ENCODE data around the gene TMEM150B.

TMEM150B gene

DNA sequence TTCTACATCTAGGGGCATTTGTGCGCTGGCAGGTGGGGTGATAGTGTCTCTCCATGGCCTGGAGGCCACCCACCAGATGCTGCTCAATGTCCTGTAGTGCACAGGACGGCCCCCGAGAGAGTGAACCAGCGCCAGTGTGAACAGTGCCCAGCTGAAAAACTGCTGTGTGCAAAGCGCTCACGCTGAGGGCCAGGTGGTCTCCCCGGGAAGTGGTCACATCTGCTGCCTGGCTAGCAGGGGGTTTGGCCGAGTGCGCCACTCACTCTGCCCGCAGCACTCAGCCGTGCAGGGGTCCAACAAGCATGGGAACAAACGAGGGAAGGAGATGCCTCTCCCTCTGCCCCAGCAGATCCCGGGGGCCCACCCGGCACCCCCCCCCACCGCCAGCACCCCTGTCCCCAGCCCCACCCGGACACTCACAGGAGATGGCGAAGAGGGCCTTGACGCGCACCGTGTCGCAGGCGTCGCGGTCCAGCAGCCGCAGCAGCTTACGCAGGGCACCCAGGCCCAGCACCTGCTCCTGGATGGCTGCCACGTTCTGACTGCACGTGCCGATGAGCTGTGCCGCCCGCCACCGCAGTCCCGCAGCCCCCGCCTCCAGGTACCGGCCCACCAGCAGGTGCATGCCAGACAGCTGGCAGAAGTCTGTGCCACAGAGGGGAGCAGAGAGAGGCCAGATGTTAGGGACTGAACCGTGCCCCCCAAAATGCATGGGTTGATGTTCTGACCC is 51.0 kb downstream of the TMEM150B start:
- TF ChIP-seq GATA2 (IDR thresholded peaks at IDR 0.05; ENCODE audit: low read depth, low read length): no peak
- TF ChIP-seq GATA3 (IDR thresholded peaks at IDR 0.05; ENCODE audit: low read depth, low read length): no peak

- no peak for TF ChIP-seq GATA3 (IDR thresholded peaks at IDR 0.05; ENCODE audit: low read depth, low read length)
- no peak for TF ChIP-seq GATA2 (IDR thresholded peaks at IDR 0.05; ENCODE audit: low read depth, low read length)
Measured at GRCh38 chr19:55272142-55272541, 53.0 kb downstream of the TMEM150B start.

DNA sequence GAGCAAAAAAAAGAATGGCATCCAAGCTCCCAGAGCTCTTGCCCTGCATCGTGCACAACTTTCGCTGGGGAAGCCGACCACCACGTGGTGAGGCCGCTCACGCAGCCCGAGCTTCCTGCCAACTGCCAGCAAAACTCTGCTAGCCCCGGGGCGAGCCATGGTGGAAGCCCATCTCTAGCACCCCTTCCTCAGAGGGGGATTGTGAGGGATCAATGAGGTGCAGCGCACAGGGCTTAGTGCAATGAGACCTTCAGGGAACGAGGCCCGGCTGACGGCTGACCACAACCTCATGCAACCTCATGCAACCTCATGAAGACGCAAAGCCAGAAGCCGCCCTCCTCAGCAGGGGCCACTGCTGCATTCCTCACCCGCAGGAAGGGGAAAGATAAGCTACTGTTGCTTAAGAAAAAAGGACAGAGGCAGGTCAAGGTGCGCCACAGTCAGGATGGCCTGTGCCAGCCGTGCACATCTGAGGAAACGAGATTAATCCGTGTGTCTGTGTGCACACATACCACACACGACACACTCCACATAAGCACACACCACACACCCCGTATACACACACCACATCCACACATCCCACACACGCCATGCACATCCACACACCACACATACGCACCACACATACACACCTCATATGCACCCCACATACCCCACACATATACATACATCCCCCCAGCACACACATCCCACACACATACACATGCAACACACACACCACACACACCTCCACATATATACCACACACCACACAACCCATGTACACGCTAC is 54.8 kb downstream of the TMEM150B start:
- TF ChIP-seq GATA3 (IDR thresholded peaks at IDR 0.05; ENCODE audit: low read depth, low read length): no peak
- no peak for TF ChIP-seq GATA2 (IDR thresholded peaks at IDR 0.05; ENCODE audit: low read depth, low read length)

DNA sequence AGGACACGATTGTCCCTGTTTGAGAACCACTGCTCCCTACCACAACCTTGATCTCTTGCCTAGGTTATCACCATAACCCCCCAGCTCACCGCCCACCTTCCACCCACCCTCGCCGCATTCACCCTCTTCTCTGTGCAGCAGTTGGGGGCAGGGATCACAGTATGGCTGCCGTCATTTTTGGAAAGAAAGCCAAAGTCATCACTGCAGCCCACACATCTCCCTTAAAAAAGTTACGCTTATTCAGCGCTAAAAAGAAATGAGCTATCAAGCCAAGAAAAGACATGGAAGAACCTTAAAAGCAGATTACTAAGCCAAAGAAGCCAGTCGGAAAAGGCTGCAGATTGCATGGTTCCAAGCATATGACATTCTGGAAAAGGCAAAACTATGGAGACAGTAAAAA is 55.8 kb downstream of the TMEM150B start:
- TF ChIP-seq GATA2 (IDR thresholded peaks at IDR 0.05; ENCODE audit: low read depth, low read length) (no peak), GATA3 (IDR thresholded peaks at IDR 0.05; ENCODE audit: low read depth, low read length) (no peak)

- TF ChIP-seq GATA3 (IDR thresholded peaks at IDR 0.05; ENCODE audit: low read depth, low read length) (no peak), GATA2 (IDR thresholded peaks at IDR 0.05; ENCODE audit: low read depth, low read length) (no peak)
Measured at GRCh38 chr19:55266840-55267239, 58.3 kb downstream of the TMEM150B start.

GRCh38 chr19:55266404-55266803 is 58.7 kb downstream of the TMEM150B start:
- TF ChIP-seq GATA2 (IDR thresholded peaks at IDR 0.05; ENCODE audit: low read depth, low read length) (no peak), GATA3 (IDR thresholded peaks at IDR 0.05; ENCODE audit: low read depth, low read length) (no peak)

DNA sequence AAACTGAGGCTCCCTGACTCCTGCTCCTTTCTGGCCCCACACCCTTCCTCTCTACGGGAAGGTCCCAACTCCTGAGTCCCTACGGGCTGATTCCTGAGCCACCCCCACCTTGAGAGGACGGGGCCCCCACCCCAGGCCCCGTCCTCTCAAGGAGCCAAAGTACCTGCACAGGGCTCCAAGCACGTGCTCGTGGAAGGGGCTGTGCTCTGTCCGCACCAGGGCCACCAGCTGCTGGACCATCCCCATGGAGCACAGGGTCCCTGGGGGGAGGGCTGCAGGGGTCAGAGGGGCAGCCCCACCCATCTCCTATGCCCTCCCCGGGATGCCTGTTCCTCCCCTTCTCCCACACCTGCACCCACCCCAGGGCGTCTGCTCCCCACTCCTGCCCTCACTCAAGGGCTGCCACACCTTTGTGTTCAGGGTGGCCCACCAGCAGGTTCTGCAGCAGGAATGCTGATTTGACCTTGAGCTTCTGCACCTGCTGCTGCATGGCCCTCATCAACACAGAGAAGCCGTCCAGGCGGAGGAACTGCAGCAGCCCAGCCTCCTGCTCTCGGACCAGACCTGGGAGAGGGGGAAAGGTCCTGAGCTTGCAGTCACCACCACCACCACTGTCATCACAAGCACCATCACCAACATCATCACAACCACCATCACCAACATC is 59.3 kb downstream of the TMEM150B start:
- TF ChIP-seq GATA3 (IDR thresholded peaks at IDR 0.05; ENCODE audit: low read depth, low read length) (no peak), GATA2 (IDR thresholded peaks at IDR 0.05; ENCODE audit: low read depth, low read length) (no peak)

GRCh38 chr19:55265173-55265572 is 60.0 kb downstream of the TMEM150B start:
- TF ChIP-seq GATA2 (IDR thresholded peaks at IDR 0.05; ENCODE audit: low read depth, low read length) (no peak), GATA3 (IDR thresholded peaks at IDR 0.05; ENCODE audit: low read depth, low read length) (no peak)

DNA sequence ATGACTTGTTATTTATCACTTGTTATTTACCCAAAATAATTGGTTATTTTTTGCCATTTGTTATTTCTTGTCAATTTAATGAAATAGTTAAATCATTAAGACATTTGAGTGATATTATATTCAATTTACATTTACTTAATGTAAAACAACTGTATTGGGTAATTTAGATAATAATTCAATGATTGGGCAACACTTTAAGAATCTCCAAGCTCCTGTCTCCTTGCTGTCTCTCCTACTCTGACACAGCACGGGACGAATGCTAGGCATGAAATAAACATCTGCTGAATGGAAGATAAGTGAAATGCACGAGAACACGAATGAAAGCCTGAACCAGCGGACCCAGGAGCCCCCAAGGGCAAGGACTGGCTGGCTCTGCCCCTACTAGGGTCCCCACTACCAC is 60.6 kb downstream of the TMEM150B start:
- no peak for TF ChIP-seq GATA2 (IDR thresholded peaks at IDR 0.05; ENCODE audit: low read depth, low read length)
- TF ChIP-seq GATA3 (IDR thresholded peaks at IDR 0.05; ENCODE audit: low read depth, low read length): no peak
